ENCODE results near the gene WASF2. TPM values are rescaled to one million over a fixed set of nuclear protein-coding genes. Genes with fewer than 3 reads are reported as not detected.

WASF2 gene
- total RNA-seq, 1 donor from 2014 or later: 141 TPM

GRCh38 chr1:27358038-27358927 is 131.7 kb downstream of the WASF2 start:
- no peak for DNase-seq (ENCODE audit: low spot score)

- DNase-seq (ENCODE audit: low spot score): peak; percentile 75
These were observed 132.5 kb downstream of the WASF2 start for GRCh38 chr1:27357281-27358037.

GRCh38 chr1:27356619-27357280 is 133.2 kb downstream of the WASF2 start:
- peak; percentile 84 for DNase-seq (ENCODE audit: low spot score)

- no peak for DNase-seq (ENCODE audit: low spot score)
These were observed 133.7 kb downstream of the WASF2 start for GRCh38 chr1:27356277-27356618.

- no peak for DNase-seq (ENCODE audit: low spot score)
These were observed 134.3 kb downstream of the WASF2 start for GRCh38 chr1:27355683-27356082.

Other genes starting within 250 kb of the WASF2 start
- 54.1 TPM for gene TMEM222, start 168.0 kb downstream of the WASF2 start, total RNA-seq
- 93.6 TPM for gene SYTL1, start 148.1 kb downstream of the WASF2 start, total RNA-seq
- gene MAP3K6, start 123.2 kb downstream of the WASF2 start, total RNA-seq: 75.5 TPM
- 2.1 TPM for gene FCN3, start 115.3 kb downstream of the WASF2 start, total RNA-seq
- not detected for gene CD164L2, start 106.8 kb downstream of the WASF2 start, total RNA-seq
- 0.47 TPM for gene GPR3, start 97.5 kb downstream of the WASF2 start, total RNA-seq
- gene AHDC1, start 114.0 kb upstream of the WASF2 start, total RNA-seq: 27.3 TPM
- 17.2 TPM for gene FGR, start 145.0 kb upstream of the WASF2 start, total RNA-seq
- 14.3 TPM for gene IFI6, start 182.0 kb upstream of the WASF2 start, total RNA-seq
- 17.5 TPM for gene FAM76A, start 235.8 kb upstream of the WASF2 start, total RNA-seq